ENCODE measurements around the gene FAHD1.

DNA sequence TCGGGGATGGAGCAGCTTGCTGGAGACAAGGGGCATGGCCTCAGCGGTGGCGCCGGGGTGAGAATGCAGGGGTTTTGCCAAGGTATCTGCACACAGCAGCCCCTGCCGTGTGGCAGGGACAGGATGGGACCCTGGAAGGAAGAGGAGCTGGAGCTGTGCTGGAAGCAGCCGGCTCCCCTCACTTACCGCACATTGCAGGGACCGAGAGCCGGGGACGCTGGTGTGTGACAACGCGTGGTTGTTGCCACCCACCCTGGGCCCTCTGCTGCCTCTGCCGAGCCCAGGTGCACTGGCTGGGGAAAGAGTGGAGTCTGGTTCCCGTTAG, 41.2 kb upstream of the FAHD1 start:
- TF ChIP-seq, protein P1, sequence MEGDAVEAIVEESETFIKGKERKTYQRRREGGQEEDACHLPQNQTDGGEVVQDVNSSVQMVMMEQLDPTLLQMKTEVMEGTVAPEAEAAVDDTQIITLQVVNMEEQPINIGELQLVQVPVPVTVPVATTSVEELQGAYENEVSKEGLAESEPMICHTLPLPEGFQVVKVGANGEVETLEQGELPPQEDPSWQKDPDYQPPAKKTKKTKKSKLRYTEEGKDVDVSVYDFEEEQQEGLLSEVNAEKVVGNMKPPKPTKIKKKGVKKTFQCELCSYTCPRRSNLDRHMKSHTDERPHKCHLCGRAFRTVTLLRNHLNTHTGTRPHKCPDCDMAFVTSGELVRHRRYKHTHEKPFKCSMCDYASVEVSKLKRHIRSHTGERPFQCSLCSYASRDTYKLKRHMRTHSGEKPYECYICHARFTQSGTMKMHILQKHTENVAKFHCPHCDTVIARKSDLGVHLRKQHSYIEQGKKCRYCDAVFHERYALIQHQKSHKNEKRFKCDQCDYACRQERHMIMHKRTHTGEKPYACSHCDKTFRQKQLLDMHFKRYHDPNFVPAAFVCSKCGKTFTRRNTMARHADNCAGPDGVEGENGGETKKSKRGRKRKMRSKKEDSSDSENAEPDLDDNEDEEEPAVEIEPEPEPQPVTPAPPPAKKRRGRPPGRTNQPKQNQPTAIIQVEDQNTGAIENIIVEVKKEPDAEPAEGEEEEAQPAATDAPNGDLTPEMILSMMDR (IDR thresholded peaks at IDR 0.05), result no peak
- TF ChIP-seq EP300 (IDR thresholded peaks at IDR 0.05) (no peak), POLR2AphosphoS5 (IDR thresholded peaks at IDR 0.05) (no peak)
